Measurements from ENCODE around the gene NCDN. TPM values are rescaled to one million over a fixed set of nuclear protein-coding genes. Genes with fewer than 3 reads are reported as not detected.

NCDN gene
- total RNA-seq, 1 experiment from 2014 or later, result 26.9 TPM

- Histone ChIP-seq H3K4me1 (ENCODE audit: insufficient read depth, low read length, poor library complexity, severe bottlenecking) (no peaks in the 10 kb centered on the region), H3K36me3 (ENCODE audit: insufficient read depth, low read length, poor library complexity, severe bottlenecking) (no peaks in the 10 kb centered on the region), H3K4me3 (ENCODE audit: low read depth, low read length, poor library complexity, severe bottlenecking) (no peak overlapping the region), H3K27me3 (replicated peaks; ENCODE audit: insufficient read depth, low read depth, low read length, poor library complexity) (no peaks in the 10 kb centered on the region), H3K9me3 (ENCODE audit: low read depth, low read length, poor library complexity, severe bottlenecking) (no peaks in the 10 kb centered on the region), H3K27ac (ENCODE audit: low read depth, low read length, poor library complexity, severe bottlenecking) (no peak overlapping the region)
- no peak for TF ChIP-seq CTCF (conservative IDR thresholded peaks at IDR 0.05; ENCODE audit: low read depth, low read length)
- CTCF ChIA-PET, result interaction anchor here (0.7 kb wide), 1 partner anchor 21 kb away, joined by 3 read pairs; no protein-coding TSS in a partner anchor
- intact Hi-C loops (cut with micrococcal nuclease; ENCODE audit: unreplicated experiment), result no loop called here
- POLR2A ChIA-PET (ENCODE audit: low non-redundant PET), result no interaction called here
- no peak for DNase-seq (ENCODE audit: low spot score)
- no TSS peak for BruUV-seq (replicated peaks)
Observed at GRCh38 chr1:35589516-35590427, 32.2 kb downstream of the NCDN start.

GRCh38 chr1:35590476-35591040, 33.0 kb downstream of the NCDN start:
- no peak for TF ChIP-seq CTCF (conservative IDR thresholded peaks at IDR 0.05; ENCODE audit: low read depth, low read length)
- no peak for TF ChIP-seq EZH2 (IDR thresholded peaks at IDR 0.05; ENCODE audit: borderline replicate concordance, low read depth, low read length, poor library complexity, severe bottlenecking)
- H3K9me3 ChIP-seq (ENCODE audit: low read depth, low read length, poor library complexity, severe bottlenecking), result no peaks in the 10 kb centered on the region
- H3K4me3 ChIP-seq (ENCODE audit: low read depth, low read length, poor library complexity, severe bottlenecking), result no peak overlapping the region
- no peak for DNase-seq (ENCODE audit: low spot score)
- intact Hi-C loops (cut with micrococcal nuclease; ENCODE audit: unreplicated experiment), result no loop called here
- no peaks in the 10 kb centered on the region for H3K36me3 ChIP-seq (ENCODE audit: insufficient read depth, low read length, poor library complexity, severe bottlenecking)
- no peaks in the 10 kb centered on the region for H3K27me3 ChIP-seq (replicated peaks; ENCODE audit: insufficient read depth, low read depth, low read length, poor library complexity)
- ChIA-PET CTCF (no interaction called here), POLR2A (ENCODE audit: low non-redundant PET) (no interaction called here)
- H3K27ac ChIP-seq (ENCODE audit: low read depth, low read length, poor library complexity, severe bottlenecking), result no peak overlapping the region
- no peaks in the 10 kb centered on the region for H3K4me1 ChIP-seq (ENCODE audit: insufficient read depth, low read length, poor library complexity, severe bottlenecking)
- no TSS peak for BruUV-seq (replicated peaks)

- TF ChIP-seq EZH2 (IDR thresholded peaks at IDR 0.05; ENCODE audit: borderline replicate concordance, low read depth, low read length, poor library complexity, severe bottlenecking), result no peak
- TF ChIP-seq CTCF (conservative IDR thresholded peaks at IDR 0.05; ENCODE audit: low read depth, low read length), result no peak
- ChIA-PET POLR2A (ENCODE audit: low non-redundant PET) (no interaction called here), CTCF (no interaction called here)
- Histone ChIP-seq H3K27me3 (replicated peaks; ENCODE audit: insufficient read depth, low read depth, low read length, poor library complexity) (no peaks in the 10 kb centered on the region), H3K36me3 (ENCODE audit: insufficient read depth, low read length, poor library complexity, severe bottlenecking) (no peaks in the 10 kb centered on the region), H3K27ac (ENCODE audit: low read depth, low read length, poor library complexity, severe bottlenecking) (no peak overlapping the region), H3K4me3 (ENCODE audit: low read depth, low read length, poor library complexity, severe bottlenecking) (no peak overlapping the region), H3K9me3 (ENCODE audit: low read depth, low read length, poor library complexity, severe bottlenecking) (no peaks in the 10 kb centered on the region), H3K4me1 (ENCODE audit: insufficient read depth, low read length, poor library complexity, severe bottlenecking) (no peaks in the 10 kb centered on the region)
- DNase-seq (ENCODE audit: low spot score), result no peak
- intact Hi-C loops (cut with micrococcal nuclease; ENCODE audit: unreplicated experiment), result no loop called here
- no TSS peak for BruUV-seq (replicated peaks)
Observed at GRCh38 chr1:35591211-35591610, 33.6 kb downstream of the NCDN start.

Measured in A673 (cell line).